ENCODE data around the gene C2CD4D. TPM values are rescaled to one million over a fixed set of nuclear protein-coding genes. Genes with fewer than 3 reads are reported as not detected.

C2CD4D gene
- total RNA-seq, 1 donor from 2014 or later, result not detected

- Mint-ChIP-seq H3K4me3 (no peak within 1 kb of the TSS), H3K36me3 (no peaks in the 10 kb centered on the region), H3K4me1 (peaks cover 3% of the 10 kb centered on the region), H3K27ac (no peak within 1 kb of the TSS), H3K27me3 (ENCODE audit: insufficient read depth, low read depth) (peaks cover 10% of the 10 kb centered on the region), H3K9me3 (no peaks in the 10 kb centered on the region)
- TF ChIP-seq EZH2phosphoT487 (IDR thresholded peaks at IDR 0.05) (no peak), EZH2 (IDR thresholded peaks at IDR 0.05) (no peak)
- TF ChIP-seq, protein P1, sequence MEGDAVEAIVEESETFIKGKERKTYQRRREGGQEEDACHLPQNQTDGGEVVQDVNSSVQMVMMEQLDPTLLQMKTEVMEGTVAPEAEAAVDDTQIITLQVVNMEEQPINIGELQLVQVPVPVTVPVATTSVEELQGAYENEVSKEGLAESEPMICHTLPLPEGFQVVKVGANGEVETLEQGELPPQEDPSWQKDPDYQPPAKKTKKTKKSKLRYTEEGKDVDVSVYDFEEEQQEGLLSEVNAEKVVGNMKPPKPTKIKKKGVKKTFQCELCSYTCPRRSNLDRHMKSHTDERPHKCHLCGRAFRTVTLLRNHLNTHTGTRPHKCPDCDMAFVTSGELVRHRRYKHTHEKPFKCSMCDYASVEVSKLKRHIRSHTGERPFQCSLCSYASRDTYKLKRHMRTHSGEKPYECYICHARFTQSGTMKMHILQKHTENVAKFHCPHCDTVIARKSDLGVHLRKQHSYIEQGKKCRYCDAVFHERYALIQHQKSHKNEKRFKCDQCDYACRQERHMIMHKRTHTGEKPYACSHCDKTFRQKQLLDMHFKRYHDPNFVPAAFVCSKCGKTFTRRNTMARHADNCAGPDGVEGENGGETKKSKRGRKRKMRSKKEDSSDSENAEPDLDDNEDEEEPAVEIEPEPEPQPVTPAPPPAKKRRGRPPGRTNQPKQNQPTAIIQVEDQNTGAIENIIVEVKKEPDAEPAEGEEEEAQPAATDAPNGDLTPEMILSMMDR (IDR thresholded peaks at IDR 0.05), result no peak
- no peaks in the 10 kb centered on the region for H3K36me3 ChIP-seq
- H3K27ac ChIP-seq, result no peak within 1 kb of the TSS
- no peaks in the 10 kb centered on the region for H3K27me3 ChIP-seq
- H3K4me1 ChIP-seq, result no peaks in the 10 kb centered on the region
- H3K79me2 ChIP-seq (ENCODE audit: low read depth), result no peaks in the 10 kb centered on the region
- no peaks in the 10 kb centered on the region for H4K20me1 ChIP-seq (ENCODE audit: low read depth)
- H3K4me2 ChIP-seq, result no peak within 1 kb of the TSS
- no peaks in the 10 kb centered on the region for H3F3A ChIP-seq (ENCODE audit: low read depth)
- H2AFZ ChIP-seq (replicated peaks), result no peak within 1 kb of the TSS
- DNase-seq (ENCODE audit: low spot score), result no peak
- no peaks in the 10 kb centered on the region for H3K9me3 ChIP-seq (ENCODE audit: low read depth)
- no peak within 1 kb of the TSS for H3K4me3 ChIP-seq
- H3K9ac ChIP-seq, result no peak within 1 kb of the TSS
These were observed 13.9 kb upstream of the C2CD4D start, which contains the start of gene THEM5 for GRCh38 chr1:151853411-151853943. Gene THEM5 (minus strand): TSS chr1:151853712. CDS start chr1:151853565, 147 bp downstream.

DNA sequence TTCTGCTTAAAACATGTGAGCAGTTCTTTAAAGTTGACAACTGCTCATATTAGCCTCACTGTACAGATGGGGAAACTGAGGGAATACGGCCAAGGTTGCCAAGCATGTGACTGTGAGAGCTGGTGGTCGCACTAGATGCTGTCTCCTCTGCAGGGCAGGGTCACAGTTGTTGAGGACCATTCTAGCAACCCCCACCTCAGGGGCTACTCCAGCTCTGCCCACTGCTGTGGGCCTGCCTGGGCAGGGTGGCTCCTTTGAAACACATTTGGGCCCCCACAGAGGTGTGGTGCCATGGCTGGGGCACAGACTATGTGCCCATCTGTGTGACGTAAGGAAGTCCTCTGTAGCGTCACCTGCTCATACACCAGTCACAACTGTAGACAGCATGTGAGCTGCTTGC, 13.1 kb upstream of the C2CD4D start:
- H3F3A ChIP-seq (ENCODE audit: low read depth), result no peaks in the 10 kb centered on the region
- H3K9me3 ChIP-seq (ENCODE audit: low read depth), result no peaks in the 10 kb centered on the region
- H3K27ac ChIP-seq, result no peak overlapping the region
- TF ChIP-seq EZH2 (IDR thresholded peaks at IDR 0.05) (no peak), EZH2phosphoT487 (IDR thresholded peaks at IDR 0.05) (no peak)
- TF ChIP-seq, protein P1 (IDR thresholded peaks at IDR 0.05), result no peak
- H4K20me1 ChIP-seq (ENCODE audit: low read depth), result no peaks in the 10 kb centered on the region
- H3K4me1 Mint-ChIP-seq, result peaks cover 3% of the 10 kb centered on the region
- H3K4me2 ChIP-seq, result no peak overlapping the region
- H3K4me3 Mint-ChIP-seq, result no peak overlapping the region
- no peaks in the 10 kb centered on the region for H3K79me2 ChIP-seq (ENCODE audit: low read depth)
- H3K27me3 Mint-ChIP-seq (ENCODE audit: insufficient read depth, low read depth), result peaks cover 10% of the 10 kb centered on the region
- no peak for DNase-seq (ENCODE audit: low spot score)
- H3K9ac ChIP-seq, result no peak overlapping the region
- H3K27me3 ChIP-seq, result no peaks in the 10 kb centered on the region
- no peaks in the 10 kb centered on the region for H3K36me3 ChIP-seq
- no peaks in the 10 kb centered on the region for H3K4me1 ChIP-seq
- H3K4me3 ChIP-seq, result no peak overlapping the region
- H3K27ac Mint-ChIP-seq, result no peak overlapping the region
- H2AFZ ChIP-seq (replicated peaks), result no peak overlapping the region
- H3K9me3 Mint-ChIP-seq, result no peaks in the 10 kb centered on the region
- no peaks in the 10 kb centered on the region for H3K36me3 Mint-ChIP-seq

- Histone ChIP-seq H4K20me1 (ENCODE audit: low read depth) (no peaks in the 10 kb centered on the region), H3K4me2 (no peak overlapping the region), H3K36me3 (no peaks in the 10 kb centered on the region), H3K27ac (no peak overlapping the region), H3K79me2 (ENCODE audit: low read depth) (no peaks in the 10 kb centered on the region), H3F3A (ENCODE audit: low read depth) (no peaks in the 10 kb centered on the region), H3K4me3 (no peak overlapping the region), H3K4me1 (no peaks in the 10 kb centered on the region), H3K9me3 (ENCODE audit: low read depth) (no peaks in the 10 kb centered on the region), H3K9ac (no peak overlapping the region), H2AFZ (replicated peaks) (no peak overlapping the region), H3K27me3 (no peaks in the 10 kb centered on the region)
- TF ChIP-seq, protein P1 (IDR thresholded peaks at IDR 0.05), result no peak
- Mint-ChIP-seq H3K36me3 (no peaks in the 10 kb centered on the region), H3K4me1 (peaks cover 3% of the 10 kb centered on the region), H3K9me3 (no peaks in the 10 kb centered on the region), H3K27ac (no peak overlapping the region), H3K27me3 (ENCODE audit: insufficient read depth, low read depth) (peaks cover 10% of the 10 kb centered on the region), H3K4me3 (no peak overlapping the region)
- no peak for DNase-seq (ENCODE audit: low spot score)
These were observed 12.3 kb upstream of the C2CD4D start for GRCh38 chr1:151851886-151852285.
